ENCODE measurements around the gene MRPL36. TPM values are rescaled to one million over a fixed set of nuclear protein-coding genes. Genes with fewer than 3 reads are reported as not detected.

MRPL36 gene
- total and polyA plus RNA-seq, 2 of the 4 experiments (the other 2 are of a cell fraction), result 85.9 to 103 TPM

- Histone ChIP-seq H3K4me1 (ENCODE audit: control insufficient read depth, insufficient read depth, low read length) (peaks cover 3% of the 10 kb centered on the region; the same call in 1 of the 2 replicates), H3K4me3 (ENCODE audit: insufficient read depth, low read depth, low read length) (no peak overlapping the region), H3K27me3 (ENCODE audit: control insufficient read depth, insufficient read depth, low read length) (peaks cover 11% of the 10 kb centered on the region; the same call in 1 of the 2 replicates), H4K91ac (ENCODE audit: insufficient read depth, low read depth, low read length) (no peak overlapping the region), H2BK5ac (ENCODE audit: low read depth, low read length, poor library complexity, severe bottlenecking) (no peak overlapping the region), H2AK5ac (ENCODE audit: low read depth, low read length) (no peak overlapping the region), H3K18ac (ENCODE audit: low read depth, low read length) (no peak overlapping the region), H2AK9ac (replicated peaks; ENCODE audit: low read depth, low read length, poor library complexity) (no peak overlapping the region), H3K9me1 (ENCODE audit: insufficient read depth, low read length) (no peaks in the 10 kb centered on the region), H3K9ac (ENCODE audit: low read depth, low read length) (no peak overlapping the region), H3K14ac (replicated peaks; ENCODE audit: low read depth, low read length) (no peak overlapping the region), H3K56ac (ENCODE audit: extremely low read depth, insufficient read depth, low read length) (no peak overlapping the region), H3K4me2 (ENCODE audit: low read depth, low read length) (no peak overlapping the region), H2BK20ac (ENCODE audit: low read depth, low read length) (no peak overlapping the region), H3K36me3 (ENCODE audit: control insufficient read depth, insufficient read depth, low read length) (no peaks in the 10 kb centered on the region), H3K9me3 (ENCODE audit: control insufficient read depth, insufficient read depth, low read length) (peaks cover 2% of the 10 kb centered on the region; the same call in 1 of the 2 replicates), H4K20me1 (ENCODE audit: insufficient read depth, low read length) (no peaks in the 10 kb centered on the region), H3K27ac (ENCODE audit: insufficient read depth, low read length) (no peak overlapping the region), H2BK15ac (ENCODE audit: low read depth, low read length) (no peak overlapping the region), H4K8ac (ENCODE audit: low read depth in 2 of 2, low read length in 2 of 2) (no peak overlapping the region), H2AFZ (replicated peaks; ENCODE audit: low read length, poor library complexity) (no peak overlapping the region), H4K5ac (ENCODE audit: low read depth, low read length) (no peak overlapping the region), H3K4ac (ENCODE audit: low read depth, low read length) (no peak overlapping the region), H2BK120ac (ENCODE audit: low read depth, low read length) (no peak overlapping the region), H3K79me1 (ENCODE audit: low read depth in 1 of 2, low read length in 2 of 2) (no peaks in the 10 kb centered on the region), H3K23ac (ENCODE audit: low read depth, low read length) (no peak overlapping the region)
- POLR2A ChIA-PET (ENCODE audit: unreplicated experiment), result no interaction called here
- dilution Hi-C loops (cut with HindIII; ENCODE audit: low sequenced_read_pairs, unreplicated experiment) (no loop called here), intact Hi-C loops (cut with micrococcal nuclease) (loop anchor here (5.0 kb wide), 1 partner anchor 1842 kb away; no protein-coding TSS in a partner anchor), in situ Hi-C loops (cut with MboI; ENCODE audit: low sequenced_read_pairs) (no loop called here)
- no peak for DNase-seq
- CTCF ChIA-PET, result no interaction called here
- no peak for TF ChIP-seq NFE2L2 (IDR thresholded peaks at IDR 0.05; ENCODE audit: low read depth, low read length)
- no peak for TF ChIP-seq RFX5 (IDR thresholded peaks at IDR 0.05; ENCODE audit: low read depth, low read length)
- TF ChIP-seq BHLHE40 (IDR thresholded peaks at IDR 0.05; ENCODE audit: low read depth, low read length), result no peak
- TF ChIP-seq MAZ (IDR thresholded peaks at IDR 0.05; ENCODE audit: borderline replicate concordance, low read depth, low read length), result no peak
- no peak for TF ChIP-seq RAD21 (IDR thresholded peaks at IDR 0.05; ENCODE audit: low read length)
- no peak for TF ChIP-seq CEBPB (IDR thresholded peaks at IDR 0.05; ENCODE audit: low read depth, low read length)
- TF ChIP-seq MAFK (IDR thresholded peaks at IDR 0.05; ENCODE audit: low read depth, low read length), result no peak
- no peak for TF ChIP-seq MXI1 (IDR thresholded peaks at IDR 0.05; ENCODE audit: borderline replicate concordance, low read depth, low read length)
- no peak for TF ChIP-seq CHD1 (IDR thresholded peaks at IDR 0.05; ENCODE audit: low read depth, low read length)
- no peak for TF ChIP-seq POLR2A (IDR thresholded peaks at IDR 0.05; ENCODE audit: low read depth, low read length)
- TF ChIP-seq RCOR1 (IDR thresholded peaks at IDR 0.05; ENCODE audit: insufficient replicate concordance, low read length), result no peak
- TF ChIP-seq, protein P1, sequence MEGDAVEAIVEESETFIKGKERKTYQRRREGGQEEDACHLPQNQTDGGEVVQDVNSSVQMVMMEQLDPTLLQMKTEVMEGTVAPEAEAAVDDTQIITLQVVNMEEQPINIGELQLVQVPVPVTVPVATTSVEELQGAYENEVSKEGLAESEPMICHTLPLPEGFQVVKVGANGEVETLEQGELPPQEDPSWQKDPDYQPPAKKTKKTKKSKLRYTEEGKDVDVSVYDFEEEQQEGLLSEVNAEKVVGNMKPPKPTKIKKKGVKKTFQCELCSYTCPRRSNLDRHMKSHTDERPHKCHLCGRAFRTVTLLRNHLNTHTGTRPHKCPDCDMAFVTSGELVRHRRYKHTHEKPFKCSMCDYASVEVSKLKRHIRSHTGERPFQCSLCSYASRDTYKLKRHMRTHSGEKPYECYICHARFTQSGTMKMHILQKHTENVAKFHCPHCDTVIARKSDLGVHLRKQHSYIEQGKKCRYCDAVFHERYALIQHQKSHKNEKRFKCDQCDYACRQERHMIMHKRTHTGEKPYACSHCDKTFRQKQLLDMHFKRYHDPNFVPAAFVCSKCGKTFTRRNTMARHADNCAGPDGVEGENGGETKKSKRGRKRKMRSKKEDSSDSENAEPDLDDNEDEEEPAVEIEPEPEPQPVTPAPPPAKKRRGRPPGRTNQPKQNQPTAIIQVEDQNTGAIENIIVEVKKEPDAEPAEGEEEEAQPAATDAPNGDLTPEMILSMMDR (conservative IDR thresholded peaks at IDR 0.05; ENCODE audit: low read depth, low read length), result no peak
- ATAC-seq (ENCODE audit: low read depth), result no peak
- no TSS peak for BruUV-seq (replicated peaks)
- no CpG with 5 or more reads among the region's 4 CpGs for WGBS, 2 experiments (ENCODE audit: extremely low coverage in 2 of 2, insufficient read length in 1 of 2)
Measured at GRCh38 chr5:1760231-1760630, 39.4 kb downstream of the MRPL36 start.

Data from IMR-90 (cell line).